ENCODE results near the gene IFI35.

Gene IFI35

GRCh38 chr17:42979511-42980273 is 26.9 kb upstream of the IFI35 start, which contains the start of gene PTGES3L:
Gene PTGES3L (minus strand): TSS chr17:42980080. CDS start chr17:42980053, 27 bp downstream.
- peak within 1 kb of the TSS; percentile 84 for H3K4me3 ChIP-seq (replicated peaks; ENCODE audit: low read depth, low read length)
- DNase-seq (ENCODE audit: low read depth) = peak; percentile 49
- no peak for TF ChIP-seq CTCF (IDR thresholded peaks at IDR 0.05; ENCODE audit: low read length, missing control alignments)

- TF ChIP-seq CTCF (IDR thresholded peaks at IDR 0.05; ENCODE audit: low read length, missing control alignments) = no peak
- peak; percentile 82 for DNase-seq (ENCODE audit: low read depth)
- peak within 1 kb of the TSS; percentile 84 for H3K4me3 ChIP-seq (replicated peaks; ENCODE audit: low read depth, low read length)
These were observed 26.3 kb upstream of the IFI35 start, which contains the start of gene RUNDC1 for GRCh38 chr17:42980274-42980765. Gene RUNDC1 (plus strand): TSS chr17:42980565. CDS start chr17:42980577, 12 bp downstream.

- H3K4me3 ChIP-seq (replicated peaks; ENCODE audit: low read depth, low read length) = peak overlapping the region; percentile 84
- DNase-seq (ENCODE audit: low read depth) = peak; percentile 56
- no peak for TF ChIP-seq CTCF (IDR thresholded peaks at IDR 0.05; ENCODE audit: low read length, missing control alignments)
These were observed 25.7 kb upstream of the IFI35 start for GRCh38 chr17:42980766-42981397.

- no peak for TF ChIP-seq CTCF (IDR thresholded peaks at IDR 0.05; ENCODE audit: low read length, missing control alignments)
- no peak for DNase-seq (ENCODE audit: low read depth)
- no peak overlapping the region for H3K4me3 ChIP-seq (replicated peaks; ENCODE audit: low read depth, low read length)
These were observed 24.3 kb upstream of the IFI35 start for GRCh38 chr17:42982266-42982665.

GRCh38 chr17:42985225-42985624 is 21.4 kb upstream of the IFI35 start:
- no peak for DNase-seq (ENCODE audit: low read depth)
- H3K4me3 ChIP-seq (replicated peaks; ENCODE audit: low read depth, low read length) = no peak overlapping the region
- no peak for TF ChIP-seq CTCF (IDR thresholded peaks at IDR 0.05; ENCODE audit: low read length, missing control alignments)

GRCh38 chr17:42989141-42989540 is 17.4 kb upstream of the IFI35 start:
- H3K4me3 ChIP-seq (replicated peaks; ENCODE audit: low read depth, low read length) = no peak overlapping the region
- DNase-seq (ENCODE audit: low read depth) = no peak
- TF ChIP-seq CTCF (IDR thresholded peaks at IDR 0.05; ENCODE audit: low read length, missing control alignments) = no peak
